Stimulated activated CD8-positive, alpha-beta memory T cell treated with anti-CD3 and anti-CD28 coated beads, Interleukin-4, amount 100 ng/mL, for 1 hour (primary cell): ENCODE measurements around the gene RPF1.
"Not testable (repeated sequence)": the region's sequence is repeated elsewhere in the genome, so short reads cannot be mapped to it uniquely, and the experiment has no call there.

Experiments
- DNase-seq, 2 donors: peaks; one replicate each; pipeline ENCODE4 v3.0.0-alpha.2; 2020; ENCODE audit warnings: low read depth in 2 of 2, low spot score in 1 of 2

The RPF1 gene

GRCh38 chr1:84492726-84493125 lies 13.7 kb downstream of the RPF1 start:
- no peak for DNase-seq

GRCh38 chr1:84493747-84494146 lies 14.7 kb downstream of the RPF1 start:
- no peak for DNase-seq

- no peak for DNase-seq
Observed at GRCh38 chr1:84496498-84496897, 17.4 kb downstream of the RPF1 start.

- DNase-seq: no peak
Observed at GRCh38 chr1:84497631-84498275, 18.7 kb downstream of the RPF1 start.

GRCh38 chr1:84502927-84503326 lies 23.9 kb downstream of the RPF1 start:
- no peak for DNase-seq

- DNase-seq: no peak
Observed at GRCh38 chr1:84504580-84505492, 25.8 kb downstream of the RPF1 start.

GRCh38 chr1:84505493-84506001 lies 26.5 kb downstream of the RPF1 start:
- DNase-seq: no peak

- peak; percentile 96 to 98 for DNase-seq
Observed at GRCh38 chr1:84506002-84506728, 27.1 kb downstream of the RPF1 start, which contains the start of the genes GNG5 and SPATA1. Gene GNG5, minus strand, starts transcription at chr1:84506581. Its CDS starts 490 bp downstream, at chr1:84506091. Gene SPATA1, plus strand, starts transcription at chr1:84506386. Its CDS starts 9,974 bp downstream, at chr1:84516360.

- DNase-seq: no peak
Observed at GRCh38 chr1:84506729-84507453, 27.8 kb downstream of the RPF1 start.

- DNase-seq: not testable (repeated sequence)
Observed at GRCh38 chr1:84507887-84508286, 28.8 kb downstream of the RPF1 start.

GRCh38 chr1:84508510-84508909 lies 29.4 kb downstream of the RPF1 start:
- DNase-seq: no peak

- DNase-seq: no peak
Observed at GRCh38 chr1:84509029-84509428, 30.0 kb downstream of the RPF1 start.

GRCh38 chr1:84510165-84510564 lies 31.1 kb downstream of the RPF1 start:
- no peak for DNase-seq

- DNase-seq: no peak
Observed at GRCh38 chr1:84510668-84511067, 31.6 kb downstream of the RPF1 start.

GRCh38 chr1:84524590-84524989 lies 45.5 kb downstream of the RPF1 start:
- no peak for DNase-seq

GRCh38 chr1:84525779-84526178 lies 46.7 kb downstream of the RPF1 start:
- no peak for DNase-seq

- DNase-seq: no peak
Observed at GRCh38 chr1:84538599-84538998, 59.5 kb downstream of the RPF1 start.

GRCh38 chr1:84539972-84540371 lies 60.9 kb downstream of the RPF1 start:
- DNase-seq: no peak

GRCh38 chr1:84540759-84541158 lies 61.7 kb downstream of the RPF1 start:
- DNase-seq: no peak

- DNase-seq: no peak
Observed at GRCh38 chr1:84541679-84542078, 62.6 kb downstream of the RPF1 start.
